Stimulated activated CD4-positive, alpha-beta T cell treated with anti-CD3 and anti-CD28 coated beads, Interleukin-4, amount 100 ng/mL, for 1 hour (primary cell): ENCODE measurements around the gene DNAI1.

Experiments used
- DNase-seq: peaks from one replicate; pipeline ENCODE4 v3.0.0-alpha.2; 2020

The DNAI1 gene

GRCh38 chr9:34563262-34563661 is 104.7 kb downstream of the DNAI1 start:
- no peak for DNase-seq

GRCh38 chr9:34564617-34565016 is 106.0 kb downstream of the DNAI1 start:
- no peak for DNase-seq

GRCh38 chr9:34565856-34566255 is 107.3 kb downstream of the DNAI1 start:
- DNase-seq: no peak

GRCh38 chr9:34566322-34566721 is 107.7 kb downstream of the DNAI1 start:
- DNase-seq: no peak

GRCh38 chr9:34566972-34567371 is 108.4 kb downstream of the DNAI1 start:
- DNase-seq: no peak

- DNase-seq: no peak
Measured at GRCh38 chr9:34568133-34568532, 109.5 kb downstream of the DNAI1 start.

- DNase-seq: no peak
Measured at GRCh38 chr9:34568774-34569173, 110.2 kb downstream of the DNAI1 start.

- DNase-seq: no peak
Measured at GRCh38 chr9:34570376-34570775, 111.8 kb downstream of the DNAI1 start.
